Keratinocyte (primary cell): ENCODE data around the gene PRDM8. TPM values are rescaled to one million over a fixed set of nuclear protein-coding genes. Genes with fewer than 3 reads are reported as not detected.

Experiments used
- DNase-seq: peaks from one replicate; pipeline ENCODE4 v3.0.0-alpha.2; 2011; ENCODE audit warnings: low read depth, missing footprints, low spot score
- FAIRE-seq: peaks from 2 replicates; lab custom pipeline; 2011; peaks lifted over from hg19 to GRCh38; lab: Jason Lieb, UNC
- H2AFZ ChIP-seq: 2 replicates; pipeline ENCODE4 v1.6.0; 2012; ENCODE audit warnings: low read length, control low read depth, inconsistent platforms; ENCODE audit not compliant: control insufficient read depth
- H3K27ac ChIP-seq: 2 replicates; pipeline ENCODE4 v1.5.1; 2011; ENCODE audit warnings: low read length; ENCODE audit not compliant: control insufficient read depth, insufficient read depth
- H3K27me3 ChIP-seq: 3 replicates; pipeline ENCODE4 v1.6.0; 2011; ENCODE audit warnings: low read length; ENCODE audit not compliant: control insufficient read depth, insufficient read depth; ENCODE audit errors: extremely low read depth
- H3K36me3 ChIP-seq, 2 experiments: 2 replicates in 1 of 2; 3 replicates in 1 of 2; pipeline ENCODE4 v1.5.1; 2011; ENCODE audit warnings: low read length in 2 of 2, mild to moderate bottlenecking in 1 of 2; ENCODE audit not compliant: control insufficient read depth in 2 of 2, insufficient read depth in 2 of 2; ENCODE audit errors: extremely low read depth in 1 of 2
- H3K4me1 ChIP-seq: 3 replicates; pipeline ENCODE4 v1.5.1; 2011; ENCODE audit warnings: low read length; ENCODE audit not compliant: control insufficient read depth, insufficient read depth; ENCODE audit errors: extremely low read depth
- H3K4me2 ChIP-seq: 3 replicates; pipeline ENCODE4 v1.6.0; 2011; ENCODE audit warnings: low read depth, low read length; ENCODE audit not compliant: control insufficient read depth, insufficient read depth; ENCODE audit errors: extremely low read depth
- H3K4me3 ChIP-seq, 3 experiments: fragments of 200-600 bp in 1 of 3; sonication (generic) in 1 of 3; 2 replicates in 2 of 3; 3 replicates in 1 of 3; pipeline ENCODE4 v1.5.1; 2011 to 2016; ENCODE audit warnings: low read length in 3 of 3, mild to moderate bottlenecking in 3 of 3, control low read depth in 2 of 3, inconsistent platforms in 1 of 3, low read depth in 1 of 3, mixed read lengths in 1 of 3, mixed run types in 1 of 3, moderate library complexity in 1 of 3; ENCODE audit not compliant: control insufficient read depth in 2 of 3, insufficient read depth in 2 of 3; ENCODE audit errors: extremely low read depth in 1 of 3
- H3K79me2 ChIP-seq: 2 replicates; pipeline ENCODE4 v1.6.0; 2012; ENCODE audit warnings: low read length; ENCODE audit not compliant: control insufficient read depth, insufficient read depth
- H3K9ac ChIP-seq: 3 replicates; pipeline ENCODE4 v1.6.0; 2011; ENCODE audit warnings: low read length; ENCODE audit not compliant: control insufficient read depth, insufficient read depth; ENCODE audit errors: extremely low read depth
- H3K9me1 ChIP-seq: 3 replicates; pipeline ENCODE4 v1.6.0; 2011; ENCODE audit warnings: low read length; ENCODE audit not compliant: control insufficient read depth, insufficient read depth; ENCODE audit errors: extremely low read depth
- H3K9me3 ChIP-seq: 2 replicates; pipeline ENCODE4 v1.5.1; 2012; ENCODE audit warnings: low read depth, low read length; ENCODE audit not compliant: control insufficient read depth
- H4K20me1 ChIP-seq: 3 replicates; pipeline ENCODE4 v1.6.0; 2011; ENCODE audit warnings: low read length; ENCODE audit not compliant: control insufficient read depth, insufficient read depth; ENCODE audit errors: extremely low read depth
- CTCF ChIP-seq, 3 experiments: IDR thresholded peaks in 1 of 3; conservative IDR thresholded peaks in 1 of 3; optimal IDR thresholded peaks in 1 of 3; 2 replicates in 2 of 3; 3 replicates in 1 of 3; pipeline versions ENCODE3 to v1.5.1; 2011; ENCODE audit warnings: low read length in 3 of 3, mild to moderate bottlenecking in 3 of 3, moderate library complexity in 2 of 3, control low read depth in 1 of 3, inconsistent platforms in 1 of 3; ENCODE audit not compliant: insufficient read depth in 2 of 3; ENCODE audit errors: extremely low read depth in 1 of 3
- EZH2 ChIP-seq: IDR thresholded peaks from one replicate; pipeline ENCODE4 v1.6.1; 2012; ENCODE audit warnings: inconsistent platforms, mild to moderate bottlenecking, low read length, moderate library complexity
- dilution Hi-C: fragments of 300-500 bp; cut with MboI; formaldehyde crosslinking; loops from one replicate; pipeline ENCODE4 v1.7.0; 2020; ENCODE audit warnings: low sequenced_read_pairs; ENCODE audit not compliant: extremely low pct_ligation_motif_present
- polyA plus RNA-seq, 5 experiments: library from polyadenylated mRNA; depleted of rRNA in 3 of 5; stranded (reverse) in 3 of 5; stranded (forward) in 1 of 5; unstranded in 1 of 5; fragments of >200 nt; gene quantifications; 1 replicate in 1 of 5; 2 replicates in 3 of 5; 3 replicates in 1 of 5; pipeline versions ENCODE4 v1.2.1 to v1.2.3, GENCODE V29; 2011 to 2012; ENCODE audit warnings: missing spikeins in 2 of 5, low read depth in 1 of 5, low replicate concordance in 1 of 5

The PRDM8 gene
- polyA plus RNA-seq, 1 donor (not counting 4 experiments of a cell fraction or from before 2014, with no cell fraction given) = 3.5 TPM

- H3K4me1 ChIP-seq = peaks cover 7% of the 10 kb centered on the region
- TF ChIP-seq CTCF (optimal IDR thresholded peaks at IDR 0.05 in 1 of 3, IDR thresholded peaks at IDR 0.05 in 1 of 3, conservative IDR thresholded peaks at IDR 0.05 in 1 of 3; ENCODE audit: extremely low read depth in 1 of 3, insufficient read depth in 2 of 3, low read length in 3 of 3) (no peak), EZH2 (no peak)
- H3K36me3 ChIP-seq = no peaks in the 10 kb centered on the region
- H3K9me3 ChIP-seq = no peaks in the 10 kb centered on the region
- DNase-seq (no peak), FAIRE-seq (no peak)
- H2AFZ ChIP-seq = no peak overlapping the region
- H3K4me2 ChIP-seq = no peak overlapping the region
- no peaks in the 10 kb centered on the region for H4K20me1 ChIP-seq
- no peaks in the 10 kb centered on the region for H3K79me2 ChIP-seq
- dilution Hi-C loops = no loop called here
- H3K9ac ChIP-seq = no peak overlapping the region
- no peak overlapping the region for H3K4me3 ChIP-seq
- no peaks in the 10 kb centered on the region for H3K27me3 ChIP-seq
- H3K9me1 ChIP-seq = no peaks in the 10 kb centered on the region
- H3K27ac ChIP-seq = no peak overlapping the region
These were observed 31.2 kb downstream of the PRDM8 start for GRCh38 chr4:80228460-80228859.

- Histone ChIP-seq H3K4me2 (no peak overlapping the region), H3K9me1 (no peaks in the 10 kb centered on the region), H3K4me3 (no peak overlapping the region), H2AFZ (no peak overlapping the region), H3K4me1 (peaks cover 7% of the 10 kb centered on the region), H3K36me3 (no peaks in the 10 kb centered on the region), H4K20me1 (no peaks in the 10 kb centered on the region), H3K27me3 (no peaks in the 10 kb centered on the region), H3K27ac (no peak overlapping the region), H3K9me3 (no peaks in the 10 kb centered on the region), H3K9ac (no peak overlapping the region), H3K79me2 (no peaks in the 10 kb centered on the region)
- FAIRE-seq (no peak), DNase-seq (no peak)
- TF ChIP-seq CTCF (optimal IDR thresholded peaks at IDR 0.05 in 1 of 3, IDR thresholded peaks at IDR 0.05 in 1 of 3, conservative IDR thresholded peaks at IDR 0.05 in 1 of 3; ENCODE audit: extremely low read depth in 1 of 3, insufficient read depth in 2 of 3, low read length in 3 of 3) (no peak), EZH2 (no peak)
- dilution Hi-C loops = no loop called here
These were observed 31.8 kb downstream of the PRDM8 start for GRCh38 chr4:80229128-80229527.
